Thymus (tissue), 11 donors: Measurements from ENCODE around the gene ZNF710. TPM values are rescaled to one million over a fixed set of nuclear protein-coding genes. Genes with fewer than 3 reads are reported as not detected.

ENCODE experiments used
- DNase-seq, 9 donors: peaks; one replicate each; pipeline ENCODE4 v3.0.0-alpha.2; 2013; ENCODE audit warnings: low spot score in 9 of 9, low read depth in 6 of 9, missing footprints in 1 of 9
- H3K27ac ChIP-seq, 2 donors: one replicate each; pipeline ENCODE4 v1.5.1; 2013; ENCODE audit warnings: control low read depth in 1 of 2, low read depth in 1 of 2, low read length in 1 of 2, mild to moderate bottlenecking in 1 of 2, moderate library complexity in 1 of 2
- H3K27me3 ChIP-seq, 2 donors: one replicate each; pipeline ENCODE4 v1.5.1; 2013; ENCODE audit warnings: low read length in 1 of 2; ENCODE audit not compliant: control insufficient read depth in 2 of 2, insufficient read depth in 1 of 2
- H3K36me3 ChIP-seq, 2 donors: one replicate each; pipeline ENCODE4 v1.5.1; 2013; ENCODE audit warnings: low read length in 1 of 2, mild to moderate bottlenecking in 1 of 2, moderate library complexity in 1 of 2; ENCODE audit not compliant: control insufficient read depth in 2 of 2, insufficient read depth in 2 of 2
- H3K4me1 ChIP-seq, 2 donors: one replicate each; pipeline ENCODE4 v1.5.1; 2013; ENCODE audit warnings: low read length in 2 of 2; ENCODE audit not compliant: control insufficient read depth in 2 of 2, insufficient read depth in 2 of 2
- H3K4me3 ChIP-seq, 2 donors: one replicate each; pipeline ENCODE4 v1.5.1; 2013; ENCODE audit warnings: low read length in 2 of 2, control low read depth in 1 of 2, mild to moderate bottlenecking in 1 of 2
- H3K9me3 ChIP-seq, 2 donors: one replicate each; pipeline ENCODE4 v1.5.1; 2013; ENCODE audit warnings: low read length in 1 of 2, mild to moderate bottlenecking in 1 of 2; ENCODE audit not compliant: control insufficient read depth in 2 of 2, insufficient read depth in 1 of 2
- WGBS: extraction: QIAGEN DNeasy Blood & Tissue Kit; methylation state at CpG from one replicate; pipeline ENCODE4 v1.1.7; 2013; 5-methylcytosine and 5-hydroxymethylcytosine counted together
- polyA plus RNA-seq: library from polyadenylated mRNA; stranded (reverse); fragments of 200-250 nt; gene quantifications from one replicate; pipeline ENCODE4 v1.2.3, GENCODE V29; 2013
- total RNA-seq: library from RNA; stranded (reverse); fragments of 120-200 nt; gene quantifications from one replicate; pipeline ENCODE4 v1.2.4, GENCODE V29; 2013
- donor health status: healthy.

The ZNF710 gene
- total and polyA plus RNA-seq, 2 donors, result 12.5 to 21.9 TPM

GRCh38 chr15:89984421-89985010 lies 16.6 kb upstream of the ZNF710 start:
- no peak overlapping the region for H3K4me3 ChIP-seq
- H3K27ac ChIP-seq, result no peak overlapping the region
- 93% methylated on average over 6 of the region's 6 CpGs for WGBS
- no peaks in the 10 kb centered on the region for H3K27me3 ChIP-seq
- H3K36me3 ChIP-seq, result no peaks in the 10 kb centered on the region
- DNase-seq, result no peak
- no peaks in the 10 kb centered on the region for H3K4me1 ChIP-seq
- H3K9me3 ChIP-seq, result peaks cover 0 to 6% of the 10 kb centered on the region in 2 donors

DNA sequence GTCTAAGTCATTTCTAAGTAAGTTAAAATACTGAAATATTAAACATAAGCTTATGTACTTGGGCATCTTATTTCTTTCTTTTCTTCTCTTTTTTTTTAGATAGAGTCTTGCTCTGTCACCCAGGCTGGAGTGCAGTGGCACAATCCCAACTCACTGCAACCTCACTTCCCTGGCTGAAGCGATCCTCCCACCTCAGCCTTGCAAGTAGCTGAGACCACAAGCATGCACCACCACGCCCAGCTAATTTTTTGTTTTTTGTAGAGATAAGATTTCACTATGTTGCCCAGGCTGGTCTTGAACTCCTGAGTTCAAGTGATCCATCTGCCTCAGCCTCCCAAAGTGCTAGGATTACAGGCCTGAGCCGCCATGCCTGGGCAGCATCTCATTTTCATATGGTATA lies 16.0 kb upstream of the ZNF710 start:
- Histone ChIP-seq H3K36me3 (no peaks in the 10 kb centered on the region), H3K27me3 (no peaks in the 10 kb centered on the region), H3K4me1 (no peaks in the 10 kb centered on the region), H3K9me3 (peaks cover 0 to 6% of the 10 kb centered on the region in 2 donors), H3K4me3 (no peak overlapping the region), H3K27ac (no peak overlapping the region)
- WGBS, result 97% methylated on average over 3 of the region's 3 CpGs
- DNase-seq, result no peak

- Histone ChIP-seq H3K36me3 (no peaks in the 10 kb centered on the region), H3K9me3 (no peaks in the 10 kb centered on the region), H3K4me3 (no peak overlapping the region), H3K27ac (no peak overlapping the region), H3K27me3 (no peaks in the 10 kb centered on the region), H3K4me1 (no peaks in the 10 kb centered on the region)
- 80% methylated on average over 4 of the region's 4 CpGs for WGBS
- no peak for DNase-seq
Measured at GRCh38 chr15:89991312-89991711, 9.8 kb upstream of the ZNF710 start.

GRCh38 chr15:89993349-89993748 lies 7.8 kb upstream of the ZNF710 start:
- WGBS, result 82% methylated on average over 1 of the region's 1 CpG
- H3K4me1 ChIP-seq, result no peaks in the 10 kb centered on the region
- H3K27me3 ChIP-seq, result no peaks in the 10 kb centered on the region
- no peak overlapping the region for H3K27ac ChIP-seq
- no peak for DNase-seq
- no peaks in the 10 kb centered on the region for H3K9me3 ChIP-seq
- H3K4me3 ChIP-seq, result no peak overlapping the region
- no peaks in the 10 kb centered on the region for H3K36me3 ChIP-seq

GRCh38 chr15:89997079-89997478 lies 4.0 kb upstream of the ZNF710 start:
- WGBS, result 98% methylated on average over 4 of the region's 4 CpGs
- H3K36me3 ChIP-seq, result no peaks in the 10 kb centered on the region
- DNase-seq, result no peak
- H3K4me3 ChIP-seq, result no peak overlapping the region
- H3K27ac ChIP-seq, result no peak overlapping the region
- H3K9me3 ChIP-seq, result no peaks in the 10 kb centered on the region
- H3K27me3 ChIP-seq, result peaks cover 0 to 12% of the 10 kb centered on the region in 2 donors
- H3K4me1 ChIP-seq, result peaks cover 3 to 12% of the 10 kb centered on the region in 2 donors

GRCh38 chr15:89998141-89998661 lies 2.9 kb upstream of the ZNF710 start:
- H3K4me1 ChIP-seq, result peaks cover 3 to 20% of the 10 kb centered on the region in 2 donors
- no peak for DNase-seq
- 97% methylated on average over 5 of the region's 5 CpGs for WGBS
- H3K27me3 ChIP-seq, result peaks cover 0 to 12% of the 10 kb centered on the region in 2 donors
- H3K36me3 ChIP-seq, result no peaks in the 10 kb centered on the region
- no peaks in the 10 kb centered on the region for H3K9me3 ChIP-seq
- H3K4me3 ChIP-seq, result no peak overlapping the region
- no peak overlapping the region for H3K27ac ChIP-seq

- no peak overlapping the region for H3K4me3 ChIP-seq
- H3K9me3 ChIP-seq, result no peaks in the 10 kb centered on the region
- H3K27me3 ChIP-seq, result peaks cover 0 to 12% of the 10 kb centered on the region in 2 donors
- DNase-seq, result no peak
- peaks cover 3 to 23% of the 10 kb centered on the region in 2 donors for H3K4me1 ChIP-seq
- no peaks in the 10 kb centered on the region for H3K36me3 ChIP-seq
- no peak overlapping the region for H3K27ac ChIP-seq
- 84% methylated on average over 12 of the region's 12 CpGs for WGBS
Measured at GRCh38 chr15:89998923-89999675, 2.0 kb upstream of the ZNF710 start.

DNA sequence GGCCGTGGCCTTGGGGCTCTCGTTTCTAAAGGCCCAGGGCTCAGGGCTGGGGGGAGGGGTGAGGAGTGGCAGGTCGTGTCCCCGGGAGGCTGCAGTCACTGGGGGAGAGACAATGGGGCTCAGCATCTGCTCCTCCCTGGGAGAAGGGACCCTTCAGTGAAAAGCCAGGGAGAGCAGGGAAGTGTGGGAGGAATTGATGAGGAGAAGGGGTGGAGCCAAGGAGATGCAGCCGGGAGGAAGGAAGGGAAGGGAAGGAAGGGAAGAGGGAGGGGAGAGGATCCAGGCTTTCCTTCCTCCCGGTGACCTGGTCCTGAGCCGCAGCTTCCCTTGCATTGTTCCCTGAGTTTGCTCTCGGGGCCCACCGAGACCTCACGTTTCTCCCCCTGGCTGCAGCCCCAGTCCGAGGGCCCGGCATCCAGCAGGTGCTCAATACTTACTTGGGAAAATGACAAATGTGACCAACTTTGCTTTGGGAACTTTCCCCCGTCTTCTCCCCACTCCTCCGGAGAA lies 1.4 kb upstream of the ZNF710 start:
- Histone ChIP-seq H3K4me3 (no peak overlapping the region), H3K9me3 (no peaks in the 10 kb centered on the region), H3K27ac (no peak overlapping the region), H3K36me3 (no peaks in the 10 kb centered on the region), H3K27me3 (peaks cover 0 to 12% of the 10 kb centered on the region in 2 donors), H3K4me1 (peaks cover 3 to 30% of the 10 kb centered on the region in 2 donors)
- no peak for DNase-seq
- WGBS, result 90% methylated on average over 14 of the region's 14 CpGs
